Caco-2 (cell line): ENCODE data around the gene HOMER2. TPM values are rescaled to one million over a fixed set of nuclear protein-coding genes. Genes with fewer than 3 reads are reported as not detected.

Experiments
- BruUV-seq: library from RNA; stranded (reverse); fragments of 400-500 nt; replicated peaks from 2 replicates; lab custom pipeline; 2021; lab: Mats Ljungman, UMichigan
- CTCF ChIA-PET: fragments of 300-600 bp; sonication (Branson Sonifier 250); formaldehyde crosslinking; loops from one replicate; lab custom pipeline; 2022; ENCODE audit warnings: antibody characterized with exemption; lab: Charles Lee
- POLR2A ChIA-PET: fragments of 300-600 bp; sonication (Branson Sonifier 250); formaldehyde crosslinking; loops from one replicate; lab custom pipeline; 2022; ENCODE audit warnings: antibody characterized with exemption; lab: Charles Lee
- DNase-seq, 2 experiments: peaks; one replicate each; pipeline versions ENCODE4 v3.0.0 to v3.0.0-alpha.2; 2020 to 2022
- H3K27me3 ChIP-seq: replicated peaks from 2 replicates; pipeline ENCODE4 v1.6.0; 2011; ENCODE audit warnings: low read length; ENCODE audit not compliant: control insufficient read depth, insufficient read depth
- H3K36me3 ChIP-seq: 2 replicates; pipeline ENCODE4 v1.5.1; 2011; ENCODE audit warnings: low read length; ENCODE audit not compliant: control insufficient read depth, insufficient read depth
- H3K4me1 ChIP-seq: fragments of 250-450 bp; sonication (Bioruptor Pico); 2 replicates; pipeline ENCODE4 v1.5.1; 2020; ENCODE audit warnings: mild to moderate bottlenecking
- H3K4me3 ChIP-seq: 2 replicates; pipeline ENCODE4 v1.5.1; 2011; ENCODE audit warnings: low read depth, mild to moderate bottlenecking, control low read depth, low read length
- H3K9me3 ChIP-seq: fragments of 250-450 bp; sonication (Bioruptor Pico); 2 replicates; pipeline ENCODE4 v1.5.1; 2020; ENCODE audit warnings: mild to moderate bottlenecking, moderate library complexity
- H3K27ac Mint-ChIP-seq: one replicate; pipeline ENCODE4 v1.8.0; 2022; ENCODE audit warnings: mixed read lengths; ENCODE audit not compliant: unreplicated experiment
- H3K27me3 Mint-ChIP-seq: one replicate; pipeline ENCODE4 v1.8.0; 2022; ENCODE audit warnings: mixed read lengths; ENCODE audit not compliant: insufficient read depth, unreplicated experiment
- H3K36me3 Mint-ChIP-seq: one replicate; pipeline ENCODE4 v1.8.0; 2022; ENCODE audit warnings: mild to moderate bottlenecking, mixed read lengths; ENCODE audit not compliant: insufficient read depth, unreplicated experiment
- H3K4me1 Mint-ChIP-seq: one replicate; pipeline ENCODE4 v1.8.0; 2022; ENCODE audit warnings: low read depth, mixed read lengths; ENCODE audit not compliant: unreplicated experiment
- H3K4me3 Mint-ChIP-seq: one replicate; pipeline ENCODE4 v1.8.0; 2022; ENCODE audit warnings: mild to moderate bottlenecking, moderate library complexity, mixed read lengths; ENCODE audit not compliant: unreplicated experiment
- H3K9me3 Mint-ChIP-seq: one replicate; pipeline ENCODE4 v1.8.0; 2022; ENCODE audit warnings: mixed read lengths; ENCODE audit not compliant: unreplicated experiment
- intact Hi-C: fragments of 100-400 bp; cut with micrococcal nuclease; formaldehyde crosslinking; loops from one replicate; pipeline ENCODE4 v1.10.0; 2022; ENCODE audit not compliant: unreplicated experiment
- total RNA-seq: library from RNA; stranded (reverse); gene quantifications from 2 replicates; pipeline ENCODE4 v1.2.3, GENCODE V29; 2022
- TF ChIP-seq, protein P1 (sequence below), 2 experiments: fragments of 200-600 bp in 1 of 2; IDR thresholded peaks; 1 replicate in 1 of 2; 2 replicates in 1 of 2; pipeline versions ENCODE4 v1.5.1 to v1.8.0; 2011 to 2022; ENCODE audit warnings: antibody characterized with exemption in 1 of 2, control low read depth in 1 of 2, inconsistent platforms in 1 of 2, low read depth in 1 of 2, low read length in 1 of 2, mild to moderate bottlenecking in 1 of 2, moderate library complexity in 1 of 2; ENCODE audit not compliant: insufficient read depth in 1 of 2, severe bottlenecking in 1 of 2, unreplicated experiment in 1 of 2

The HOMER2 gene
- total RNA-seq, 1 experiment from 2014 or later = 5.5 TPM

DNA sequence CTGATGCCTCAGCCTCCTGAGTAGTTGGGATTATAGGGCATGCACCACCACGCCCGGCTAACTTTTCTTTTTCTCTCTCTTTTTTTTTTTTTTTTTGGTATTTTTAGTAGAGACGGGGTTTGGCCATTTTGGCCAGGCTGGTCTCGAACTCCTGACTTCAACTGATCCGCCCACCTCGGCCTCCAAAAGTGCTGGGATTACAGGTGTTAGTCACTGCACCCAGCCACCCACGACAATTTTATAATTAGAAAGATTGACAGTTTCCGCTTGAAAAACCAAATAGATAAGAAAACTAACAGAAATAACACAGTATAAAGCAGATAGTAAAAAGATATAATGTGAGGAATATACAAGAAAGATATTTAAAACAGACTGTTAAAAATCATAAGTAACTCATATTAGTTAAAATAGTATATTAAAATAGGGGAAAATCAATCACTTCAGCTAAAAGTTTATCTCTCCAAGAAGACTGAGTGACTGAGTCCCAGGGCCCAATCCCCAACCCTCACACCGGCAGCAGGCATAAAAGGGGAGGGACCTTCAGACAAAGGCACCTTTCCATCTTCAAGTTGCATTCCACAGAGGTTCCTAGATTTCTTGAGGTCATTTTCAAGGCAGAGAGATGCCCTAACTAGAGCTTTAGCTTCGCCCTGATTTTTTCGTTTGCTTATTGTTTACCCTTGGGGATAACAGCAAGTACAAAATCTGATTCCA is 144.4 kb downstream of the HOMER2 start:
- no peak overlapping the region; the same call in 1 of the 2 replicates for H3K4me3 ChIP-seq
- Mint-ChIP-seq H3K27ac (peak overlapping the region; percentile 38), H3K9me3 (no peaks in the 10 kb centered on the region), H3K4me1 (peaks cover 9% of the 10 kb centered on the region), H3K27me3 (no peaks in the 10 kb centered on the region), H3K4me3 (peak overlapping the region; percentile 87), H3K36me3 (peaks cover 5% of the 10 kb centered on the region)
- TF ChIP-seq, protein P1, sequence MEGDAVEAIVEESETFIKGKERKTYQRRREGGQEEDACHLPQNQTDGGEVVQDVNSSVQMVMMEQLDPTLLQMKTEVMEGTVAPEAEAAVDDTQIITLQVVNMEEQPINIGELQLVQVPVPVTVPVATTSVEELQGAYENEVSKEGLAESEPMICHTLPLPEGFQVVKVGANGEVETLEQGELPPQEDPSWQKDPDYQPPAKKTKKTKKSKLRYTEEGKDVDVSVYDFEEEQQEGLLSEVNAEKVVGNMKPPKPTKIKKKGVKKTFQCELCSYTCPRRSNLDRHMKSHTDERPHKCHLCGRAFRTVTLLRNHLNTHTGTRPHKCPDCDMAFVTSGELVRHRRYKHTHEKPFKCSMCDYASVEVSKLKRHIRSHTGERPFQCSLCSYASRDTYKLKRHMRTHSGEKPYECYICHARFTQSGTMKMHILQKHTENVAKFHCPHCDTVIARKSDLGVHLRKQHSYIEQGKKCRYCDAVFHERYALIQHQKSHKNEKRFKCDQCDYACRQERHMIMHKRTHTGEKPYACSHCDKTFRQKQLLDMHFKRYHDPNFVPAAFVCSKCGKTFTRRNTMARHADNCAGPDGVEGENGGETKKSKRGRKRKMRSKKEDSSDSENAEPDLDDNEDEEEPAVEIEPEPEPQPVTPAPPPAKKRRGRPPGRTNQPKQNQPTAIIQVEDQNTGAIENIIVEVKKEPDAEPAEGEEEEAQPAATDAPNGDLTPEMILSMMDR (IDR thresholded peaks at IDR 0.05; ENCODE audit: insufficient read depth in 1 of 2, low read depth in 1 of 2, low read length in 1 of 2, severe bottlenecking in 1 of 2, unreplicated experiment in 1 of 2) = no peak
- intact Hi-C loops = loop anchor here (2.0 to 10.0 kb wide), 3 partner anchors 177 to 241 kb away; partner anchors contain the start of genes C15orf40 and RAMAC
- H3K4me1 ChIP-seq = no peaks in the 10 kb centered on the region
- ChIA-PET CTCF (no interaction called here), POLR2A (interaction anchor here (2.8 kb wide), 1 partner anchor 58 kb away, joined by 16 read pairs; no protein-coding TSS in a partner anchor)
- BruUV-seq = no TSS peak
- no peaks in the 10 kb centered on the region for H3K9me3 ChIP-seq
- DNase-seq = peak in 1 of 2 experiments; percentile 6
- H3K36me3 ChIP-seq = no peaks in the 10 kb centered on the region
- no peaks in the 10 kb centered on the region for H3K27me3 ChIP-seq

DNA sequence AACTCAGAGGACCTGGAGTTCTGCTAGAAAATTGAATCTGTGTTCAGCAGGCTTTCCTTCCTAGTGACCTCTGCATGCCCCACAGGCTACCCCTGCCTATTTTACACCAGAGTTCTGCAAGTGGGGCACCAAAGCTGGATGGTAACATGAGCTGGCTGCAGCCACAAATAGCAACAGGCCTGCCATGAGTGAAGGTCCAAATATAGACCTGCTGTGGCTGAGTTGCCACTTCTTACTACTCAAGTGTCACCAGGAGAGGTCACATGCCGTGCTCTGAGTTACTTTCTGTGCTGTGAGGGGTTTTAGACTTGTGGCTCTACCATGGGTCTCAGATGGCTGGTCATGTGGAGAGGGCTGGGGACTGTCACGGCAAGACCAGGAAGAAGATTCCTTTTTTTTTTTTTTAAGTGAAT is 146.5 kb downstream of the HOMER2 start, which contains the start of gene FSD2:
Gene FSD2 (minus strand): TSS at position 76 of the 413 bp plus-strand sequence. CDS start 18,679 bp downstream, outside the sequence.
- no TSS peak for BruUV-seq
- H3K9me3 Mint-ChIP-seq = no peaks in the 10 kb centered on the region
- no peak within 1 kb of the TSS for H3K4me3 Mint-ChIP-seq
- H3K4me1 Mint-ChIP-seq = peaks cover 9% of the 10 kb centered on the region
- H3K36me3 ChIP-seq = no peaks in the 10 kb centered on the region
- ChIA-PET POLR2A (no interaction called here), CTCF (no interaction called here)
- H3K36me3 Mint-ChIP-seq = peaks cover 5% of the 10 kb centered on the region
- intact Hi-C loops = loop anchor here (5.0 to 10.0 kb wide), 2 partner anchors 179 to 206 kb away; partner anchors contain the start of genes C15orf40 and RAMAC
- no peaks in the 10 kb centered on the region for H3K4me1 ChIP-seq
- H3K27ac Mint-ChIP-seq = no peak within 1 kb of the TSS
- H3K9me3 ChIP-seq = no peaks in the 10 kb centered on the region
- no peaks in the 10 kb centered on the region for H3K27me3 ChIP-seq
- peaks cover 7% of the 10 kb centered on the region for H3K27me3 Mint-ChIP-seq
- no peak for DNase-seq
- no peak within 1 kb of the TSS for H3K4me3 ChIP-seq
- TF ChIP-seq, protein P1 (IDR thresholded peaks at IDR 0.05; ENCODE audit: insufficient read depth in 1 of 2, low read depth in 1 of 2, low read length in 1 of 2, severe bottlenecking in 1 of 2, unreplicated experiment in 1 of 2) = no peak

DNA sequence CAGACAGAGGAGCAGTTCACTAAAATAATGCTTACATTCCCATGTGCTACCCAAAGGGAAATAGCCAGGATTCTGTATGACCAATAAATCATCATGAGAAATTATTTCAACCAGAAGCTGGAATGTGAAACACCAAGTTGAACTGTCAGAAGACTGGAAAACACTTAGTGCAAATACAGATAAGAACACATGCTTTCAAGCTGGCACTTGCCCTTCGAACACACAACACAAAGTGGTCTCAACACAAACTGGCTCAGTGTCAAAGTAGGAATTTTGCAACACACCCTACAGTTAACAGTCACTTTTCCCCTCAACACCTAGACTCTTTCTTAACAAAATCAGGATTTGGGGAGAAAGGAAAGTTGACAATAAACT is 148.0 kb downstream of the HOMER2 start:
- no peak for DNase-seq
- no peak overlapping the region for H3K4me3 ChIP-seq
- Mint-ChIP-seq H3K4me1 (peaks cover 9% of the 10 kb centered on the region), H3K4me3 (no peak overlapping the region), H3K36me3 (peaks cover 4% of the 10 kb centered on the region), H3K27ac (no peak overlapping the region), H3K9me3 (no peaks in the 10 kb centered on the region), H3K27me3 (peaks cover 12% of the 10 kb centered on the region)
- no peaks in the 10 kb centered on the region for H3K36me3 ChIP-seq
- TF ChIP-seq, protein P1 (IDR thresholded peaks at IDR 0.05; ENCODE audit: insufficient read depth in 1 of 2, low read depth in 1 of 2, low read length in 1 of 2, severe bottlenecking in 1 of 2, unreplicated experiment in 1 of 2) = no peak
- no peaks in the 10 kb centered on the region for H3K9me3 ChIP-seq
- H3K27me3 ChIP-seq = no peaks in the 10 kb centered on the region
- no peaks in the 10 kb centered on the region for H3K4me1 ChIP-seq
- BruUV-seq = no TSS peak
- ChIA-PET POLR2A (no interaction called here), CTCF (no interaction called here)
- intact Hi-C loops = loop anchor here (10.0 kb wide), 1 partner anchor 180 kb away; the partner anchor contains the start of gene RAMAC
